ENCODE data around the gene SARDH. TPM values are rescaled to one million over a fixed set of nuclear protein-coding genes. Genes with fewer than 3 reads are reported as not detected.
A peak's percentile ranks its signal among the peaks of the same experiment; 100 is the strongest.

SARDH gene, protein sequence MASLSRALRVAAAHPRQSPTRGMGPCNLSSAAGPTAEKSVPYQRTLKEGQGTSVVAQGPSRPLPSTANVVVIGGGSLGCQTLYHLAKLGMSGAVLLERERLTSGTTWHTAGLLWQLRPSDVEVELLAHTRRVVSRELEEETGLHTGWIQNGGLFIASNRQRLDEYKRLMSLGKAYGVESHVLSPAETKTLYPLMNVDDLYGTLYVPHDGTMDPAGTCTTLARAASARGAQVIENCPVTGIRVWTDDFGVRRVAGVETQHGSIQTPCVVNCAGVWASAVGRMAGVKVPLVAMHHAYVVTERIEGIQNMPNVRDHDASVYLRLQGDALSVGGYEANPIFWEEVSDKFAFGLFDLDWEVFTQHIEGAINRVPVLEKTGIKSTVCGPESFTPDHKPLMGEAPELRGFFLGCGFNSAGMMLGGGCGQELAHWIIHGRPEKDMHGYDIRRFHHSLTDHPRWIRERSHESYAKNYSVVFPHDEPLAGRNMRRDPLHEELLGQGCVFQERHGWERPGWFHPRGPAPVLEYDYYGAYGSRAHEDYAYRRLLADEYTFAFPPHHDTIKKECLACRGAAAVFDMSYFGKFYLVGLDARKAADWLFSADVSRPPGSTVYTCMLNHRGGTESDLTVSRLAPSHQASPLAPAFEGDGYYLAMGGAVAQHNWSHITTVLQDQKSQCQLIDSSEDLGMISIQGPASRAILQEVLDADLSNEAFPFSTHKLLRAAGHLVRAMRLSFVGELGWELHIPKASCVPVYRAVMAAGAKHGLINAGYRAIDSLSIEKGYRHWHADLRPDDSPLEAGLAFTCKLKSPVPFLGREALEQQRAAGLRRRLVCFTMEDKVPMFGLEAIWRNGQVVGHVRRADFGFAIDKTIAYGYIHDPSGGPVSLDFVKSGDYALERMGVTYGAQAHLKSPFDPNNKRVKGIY
- total RNA-seq, result under 1 TPM in 2 of 4 donors, not detected in 2; 0.26 to 0.57 TPM

GRCh38 chr9:133737774-133738639, at the start of gene SARDH:
Gene SARDH (minus strand): TSS chr9:133738352. CDS start chr9:133734173, 4,179 bp downstream.
- Histone ChIP-seq H3K27me3 (peaks cover 0 to 28% (median 0%) of the 10 kb centered on the region in 4 donors), H3K36me3 (no peaks in the 10 kb centered on the region), H3K9me3 (no peaks in the 10 kb centered on the region), H3K4me3 (peak within 1 kb of the TSS; percentile 25 to 63 (median 34)), H3K4me1 (peaks cover 7 to 16% (median 9%) of the 10 kb centered on the region in 3 donors), H3K27ac (no peak within 1 kb of the TSS)
- intact Hi-C loops (cut with DNase I), result loop anchor here (10.0 kb wide), 1 partner anchor 203 kb away; the partner anchor contains the start of gene ADAMTSL2
- WGBS, 2 donors, result 29 to 60% methylated on average over 1 to 5 of the region's 25 CpGs
- TF ChIP-seq POLR2A (IDR thresholded peaks at IDR 0.05) (no peak), CTCF (IDR thresholded peaks at IDR 0.05) (no peak)
- DNase-seq, result no peak

GRCh38 chr9:133787754-133788025, 49.5 kb upstream of the SARDH start:
- Histone ChIP-seq H3K27me3 (no peaks in the 10 kb centered on the region), H3K4me1 (peaks cover 0 to 36% (median 6%) of the 10 kb centered on the region in 3 donors), H3K27ac (no peak overlapping the region), H3K9me3 (no peaks in the 10 kb centered on the region), H3K36me3 (peaks cover 0 to 34% (median 0%) of the 10 kb centered on the region in 3 donors), H3K4me3 (no peak overlapping the region)
- intact Hi-C loops (cut with DNase I), result loop anchor here (10.0 kb wide), 1 partner anchor 317 kb away; no protein-coding TSS in a partner anchor
- no CpG with 5 or more reads among the region's 5 CpGs for WGBS, 2 donors
- DNase-seq, result no peak
- TF ChIP-seq POLR2A (IDR thresholded peaks at IDR 0.05), result no peak
- TF ChIP-seq CTCF (IDR thresholded peaks at IDR 0.05), result no peak

GRCh38 chr9:133786907-133787753, 49.0 kb upstream of the SARDH start:
- WGBS, 2 donors, result 75 to 85% methylated on average over 9 to 10 of the region's 17 CpGs
- intact Hi-C loops (cut with DNase I), result loop anchor here (10.0 kb wide), 1 partner anchor 318 kb away; no protein-coding TSS in a partner anchor
- DNase-seq, result no peak

More at GRCh38 chr9:133786907-133787753, 49.0 kb upstream of the SARDH start:
- Histone ChIP-seq H3K4me1 (peaks cover 0 to 39% (median 6%) of the 10 kb centered on the region in 3 donors), H3K9me3 (no peaks in the 10 kb centered on the region), H3K27ac (no peak overlapping the region), H3K27me3 (no peaks in the 10 kb centered on the region), H3K4me3 (no peak overlapping the region), H3K36me3 (peaks cover 0 to 35% (median 0%) of the 10 kb centered on the region in 3 donors)
- TF ChIP-seq POLR2A (IDR thresholded peaks at IDR 0.05), result no peak
- TF ChIP-seq CTCF (IDR thresholded peaks at IDR 0.05), result no peak

All from esophagus squamous epithelium (tissue), 5 donors.